B cell (primary cell): ENCODE measurements around the gene ARHGAP45. TPM values are rescaled to one million over a fixed set of nuclear protein-coding genes. Genes with fewer than 3 reads are reported as not detected.

Source experiments
- ATAC-seq: fragments of 200-7000 bp; cut with Tn5 transposase; one replicate; pipeline ENCODE4 v1.10.0; 2021; ENCODE audit warnings: low read depth, mild to moderate bottlenecking, moderate number of reproducible peaks, moderate library complexity
- CTCF ChIA-PET: fragments of 350-600 bp; sonication (Branson Sonifier 250); formaldehyde crosslinking; loops from one replicate; lab custom pipeline; 2021; ENCODE audit warnings: antibody characterized with exemption, inconsistent platforms; lab: Charles Lee
- POLR2A ChIA-PET: fragments of 350-600 bp; sonication (Branson Sonifier 250); formaldehyde crosslinking; loops from one replicate; lab custom pipeline; 2021; ENCODE audit warnings: antibody characterized with exemption; lab: Charles Lee
- DNase-seq: peaks from one replicate; pipeline ENCODE4 v3.0.0; 2013
- H2AFZ ChIP-seq: 2 replicates; pipeline ENCODE4 v1.6.1; 2012; ENCODE audit warnings: mild to moderate bottlenecking, low read depth, low read length; ENCODE audit not compliant: insufficient read depth, poor library complexity, severe bottlenecking
- H3K27ac ChIP-seq, 2 donors: 1 replicate in 1 of 2; 2 replicates in 1 of 2; pipeline ENCODE4 v1.5.1; 2012 to 2013; ENCODE audit warnings: low read length in 2 of 2, mild to moderate bottlenecking in 2 of 2, moderate library complexity in 1 of 2
- H3K27me3 ChIP-seq, 4 experiments: fragments of 200-600 bp in 1 of 4; sonication (generic) in 1 of 4; replicated peaks in 1 of 4; 1 replicate in 2 of 4; 2 replicates in 2 of 4; pipeline versions ENCODE4 v1.6.1 to v1.7.0; 2013 to 2016; ENCODE audit warnings: low read length in 3 of 4, mild to moderate bottlenecking in 2 of 4, mixed read lengths in 1 of 4, moderate library complexity in 1 of 4; ENCODE audit not compliant: insufficient read depth in 4 of 4, control insufficient read depth in 3 of 4; ENCODE audit errors: control extremely low read depth in 1 of 4
- H3K36me3 ChIP-seq, 2 experiments: replicated peaks in 1 of 2; 1 replicate in 1 of 2; 2 replicates in 1 of 2; pipeline versions ENCODE4 v1.6.1 to v1.7.1; 2013; ENCODE audit warnings: low read length in 1 of 2; ENCODE audit not compliant: insufficient read depth in 2 of 2, control insufficient read depth in 1 of 2; ENCODE audit errors: control extremely low read depth in 1 of 2, extremely low read depth in 1 of 2
- H3K4me1 ChIP-seq, 2 donors: fragments of 200-600 bp in 1 of 2; sonication (generic) in 1 of 2; 1 replicate in 1 of 2; 2 replicates in 1 of 2; pipeline versions ENCODE4 v1.5.1 to v1.6.1; 2013 to 2017; ENCODE audit warnings: low read length in 2 of 2; ENCODE audit not compliant: control insufficient read depth in 2 of 2, insufficient read depth in 2 of 2
- H3K4me2 ChIP-seq: replicated peaks from 2 replicates; pipeline ENCODE3; 2012; ENCODE audit warnings: mild to moderate bottlenecking, low read depth, low read length; ENCODE audit not compliant: poor library complexity, severe bottlenecking
- H3K4me3 ChIP-seq, 5 experiments: fragments of 200-600 bp in 1 of 5; sonication (generic) in 1 of 5; 1 replicate in 3 of 5; 2 replicates in 2 of 5; pipeline versions ENCODE4 v1.5.1 to v1.7.0; 2011 to 2016; ENCODE audit warnings: low read length in 4 of 5, mild to moderate bottlenecking in 4 of 5, low read depth in 2 of 5, control low read depth in 1 of 5, moderate library complexity in 1 of 5; ENCODE audit not compliant: insufficient read depth in 1 of 5; ENCODE audit errors: control extremely low read depth in 1 of 5, extremely low read depth in 1 of 5
- H3K79me2 ChIP-seq: fragments of 200-600 bp; sonication (generic); one replicate; pipeline ENCODE4 v1.6.0; 2016; ENCODE audit warnings: low read length; ENCODE audit not compliant: control insufficient read depth, insufficient read depth
- H3K9ac ChIP-seq: fragments of 200-600 bp; sonication (generic); 2 replicates; pipeline ENCODE4 v1.6.1; 2017; ENCODE audit warnings: mild to moderate bottlenecking, low read length, moderate library complexity
- H3K9me3 ChIP-seq, 3 donors: one replicate each; pipeline versions ENCODE4 v1.6.1 to v1.7.1; 2013; ENCODE audit warnings: low read length in 2 of 3; ENCODE audit not compliant: control insufficient read depth in 2 of 3, insufficient read depth in 1 of 3; ENCODE audit errors: control extremely low read depth in 1 of 3
- H4K20me1 ChIP-seq: 2 replicates; pipeline ENCODE4 v1.6.0; 2012; ENCODE audit warnings: mild to moderate bottlenecking, low read length; ENCODE audit not compliant: insufficient read depth, control insufficient read depth, poor library complexity, severe bottlenecking
- H3K27ac Mint-ChIP-seq: one replicate; pipeline ENCODE4 v1.8.0; 2021; ENCODE audit warnings: mixed read lengths
- H3K27me3 Mint-ChIP-seq: one replicate; pipeline ENCODE4 v1.8.0; 2021; ENCODE audit warnings: mixed read lengths
- H3K4me1 Mint-ChIP-seq: one replicate; pipeline ENCODE4 v1.8.0; 2021; ENCODE audit warnings: mixed read lengths
- H3K4me3 Mint-ChIP-seq: one replicate; pipeline ENCODE4 v1.8.0; 2021; ENCODE audit warnings: mixed read lengths
- H3K9me3 Mint-ChIP-seq: one replicate; pipeline ENCODE4 v1.8.0; 2022; ENCODE audit warnings: mixed read lengths; ENCODE audit not compliant: insufficient read depth
- CTCF ChIP-seq: fragments of 200-600 bp; IDR thresholded peaks from one replicate; pipeline ENCODE4 v1.8.0; 2022; ENCODE audit warnings: antibody characterized with exemption, mild to moderate bottlenecking
- EZH2 ChIP-seq: IDR thresholded peaks from 2 replicates; pipeline ENCODE4 v1.6.1; 2012; ENCODE audit warnings: borderline replicate concordance, low read depth, mild to moderate bottlenecking, moderate library complexity, low read length; ENCODE audit not compliant: insufficient read depth, poor library complexity, severe bottlenecking
- WGBS: methylation state at CpG from one replicate; pipeline ENCODE4 v1.1.5; 2013; ENCODE audit warnings: missing lambda C conversion rate; ENCODE audit not compliant: insufficient coverage; 5-methylcytosine and 5-hydroxymethylcytosine counted together
- intact Hi-C: fragments of 100-400 bp; cut with micrococcal nuclease; formaldehyde crosslinking; loops from one replicate; pipeline ENCODE4 v1.10.0; 2022
- polyA plus RNA-seq: library from polyadenylated mRNA; depleted of rRNA; stranded (reverse); fragments of >200 nt; gene quantifications from 2 replicates; pipeline ENCODE4 v1.2.3, GENCODE V29; 2012
- total RNA-seq, 2 donors: library from RNA; stranded (reverse); fragments of 120-200 nt in 1 of 2; gene quantifications; 1 replicate in 1 of 2; 2 replicates in 1 of 2; pipeline versions ENCODE4 v1.2.3 to v1.2.4, GENCODE V29; 2013 to 2022

The ARHGAP45 gene
- total and polyA plus RNA-seq, 2 donors (not counting 1 experiment from before 2014, with no cell fraction given), result 488 to 490 TPM

- ChIA-PET CTCF (interaction anchor here (3.9 kb wide), 1 partner anchor 82 kb away, joined by 62 read pairs; no protein-coding TSS in a partner anchor), POLR2A (interaction anchor here (0.6 to 1.1 kb wide), 5 partner anchors 10 to 980 kb away, joined by 3 to 7 read pairs (median 5); no protein-coding TSS in a partner anchor)
- Mint-ChIP-seq H3K27ac (peak overlapping the region; percentile 56), H3K4me1 (peaks cover 11% of the 10 kb centered on the region), H3K4me3 (no peak overlapping the region), H3K9me3 (no peaks in the 10 kb centered on the region), H3K27me3 (no peaks in the 10 kb centered on the region)
- DNase-seq (peak; percentile 40), ATAC-seq (no peak)
- Histone ChIP-seq H3K4me2 (no peak overlapping the region), H3K27me3 (no peaks in the 10 kb centered on the region), H4K20me1 (peaks cover 43% of the 10 kb centered on the region), H3K9ac (no peak overlapping the region), H3K36me3 (peaks cover 0 to 49% of the 10 kb centered on the region in 2 experiments), H3K9me3 (no peaks in the 10 kb centered on the region), H3K79me2 (peaks cover 15% of the 10 kb centered on the region), H3K4me3 (no peak overlapping the region), H3K27ac (no peak overlapping the region), H3K4me1 (peaks cover 6 to 31% of the 10 kb centered on the region in 2 donors), H2AFZ (no peak overlapping the region)
- intact Hi-C loops, result loop anchor here (5.0 kb wide), 1 partner anchor 81 kb away; no protein-coding TSS in a partner anchor
- 94% methylated on average over 14 of the region's 18 CpGs for WGBS
- no peak for TF ChIP-seq CTCF
- TF ChIP-seq EZH2, result no peak
Observed at GRCh38 chr19:1110809-1111640, 44.1 kb downstream of the ARHGAP45 start.
